HG02852 (cell line): Measurements from ENCODE around the gene EXOC3L1.

Experiments
- ATAC-seq: cut with Tn5 transposase; IDR thresholded peaks from one replicate; pipeline ENCODE4 v1.9.1; 2021; ENCODE audit warnings: mild to moderate bottlenecking, moderate library complexity; ENCODE audit not compliant: unreplicated experiment

EXOC3L1 gene, protein sequence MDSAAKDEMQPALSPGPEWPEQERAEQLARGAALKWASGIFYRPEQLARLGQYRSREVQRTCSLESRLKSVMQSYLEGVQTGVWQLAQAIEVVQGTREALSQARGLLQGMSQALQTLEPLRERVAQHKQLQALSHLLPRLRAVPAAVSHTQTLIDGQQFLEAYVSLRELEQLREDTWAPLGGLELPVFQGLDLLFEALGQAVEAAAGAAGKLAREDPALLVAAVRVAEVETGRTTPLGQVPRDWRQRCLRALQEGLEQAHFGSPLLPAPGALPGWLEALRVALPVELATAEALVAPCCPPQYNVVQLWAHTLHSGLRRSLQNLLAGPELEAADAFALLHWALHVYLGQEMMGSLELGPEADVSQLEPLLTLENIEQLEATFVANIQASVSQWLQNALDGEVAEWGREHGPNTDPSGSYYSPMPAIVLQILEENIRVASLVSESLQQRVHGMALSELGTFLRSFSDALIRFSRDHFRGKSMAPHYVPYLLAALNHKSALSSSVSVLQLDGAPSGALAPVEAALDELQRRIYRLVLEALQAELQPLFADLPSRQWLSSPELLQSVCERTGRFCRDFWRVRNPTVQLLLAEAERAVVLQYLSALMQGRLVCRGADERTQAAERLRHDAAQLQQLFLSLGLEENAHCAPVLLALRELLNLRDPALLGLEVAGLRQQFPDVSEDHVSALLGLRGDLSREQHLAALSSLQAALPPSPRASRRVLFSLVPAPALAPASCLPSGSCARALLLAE

DNA sequence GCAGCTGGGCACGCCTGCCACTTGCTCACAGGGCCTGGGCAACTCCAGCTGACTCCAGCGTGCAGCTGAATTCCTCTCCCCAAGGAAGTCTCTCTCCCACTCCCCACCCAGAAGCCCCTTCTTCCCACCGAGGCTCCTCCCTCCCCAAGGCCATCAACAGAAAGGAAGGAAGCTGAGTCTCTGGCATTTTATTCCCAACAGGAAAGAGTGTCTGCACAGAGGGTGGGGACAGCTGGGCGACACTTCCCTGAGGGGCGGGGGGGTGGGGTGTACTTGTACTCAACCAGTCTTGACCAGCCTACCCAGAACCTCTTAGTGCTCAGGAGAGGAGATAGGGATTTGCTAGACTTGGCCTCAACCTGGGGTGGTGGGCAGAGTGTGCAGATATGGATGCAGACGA is at the start of gene EXOC3L1:
Gene EXOC3L1, minus strand, starts transcription at position 96 of the 400 bp plus-strand sequence. CDS start 460 bp downstream, outside the sequence.
- no peak for ATAC-seq

DNA sequence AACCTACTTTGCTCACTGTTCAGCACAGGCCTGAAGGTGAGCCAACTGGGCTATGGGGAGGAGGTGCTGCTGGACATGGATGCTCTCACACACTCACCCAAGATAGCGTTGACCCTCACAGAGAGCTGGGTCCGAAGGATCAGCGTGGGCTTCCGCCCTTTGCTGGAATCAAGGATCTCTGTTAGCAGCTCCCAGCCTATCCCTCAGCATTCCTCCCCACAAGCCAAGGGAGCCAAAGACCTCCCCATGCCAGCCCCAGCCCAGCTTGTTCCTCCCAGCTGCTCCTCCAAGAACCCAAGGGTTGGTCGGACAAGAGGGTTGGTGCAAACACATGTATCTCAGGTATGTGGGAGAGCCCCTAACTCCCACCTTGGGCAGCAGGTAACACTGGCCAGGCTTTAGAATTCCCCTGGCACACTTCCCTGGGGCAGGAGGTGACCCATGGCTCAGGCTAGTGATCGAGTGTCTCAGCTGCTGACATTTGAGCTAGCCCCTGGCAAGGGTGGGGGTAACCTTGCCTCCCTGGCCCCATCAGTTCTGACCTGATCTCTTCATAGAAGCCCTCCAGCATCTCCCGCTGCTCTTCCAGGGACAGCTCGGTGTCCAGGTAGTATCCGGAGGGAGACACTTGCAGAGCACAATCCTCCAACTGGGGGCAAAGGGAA is 49.0 kb upstream of the EXOC3L1 start:
- no peak for ATAC-seq

DNA sequence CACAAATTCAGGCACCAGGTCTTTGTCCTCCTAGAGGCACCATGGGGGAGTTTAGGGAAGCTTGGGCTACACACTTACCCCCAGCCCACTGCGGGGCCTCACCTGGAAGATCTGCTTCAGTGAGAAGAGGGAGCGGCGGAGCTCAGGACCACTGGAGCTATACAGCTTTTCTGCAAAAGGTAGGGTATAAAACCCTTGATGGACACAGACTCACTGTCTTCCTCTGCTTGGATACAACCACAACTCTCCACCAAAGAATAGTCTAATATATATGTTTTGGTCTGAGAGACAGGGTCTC is 48.3 kb upstream of the EXOC3L1 start:
- ATAC-seq, result no peak

DNA sequence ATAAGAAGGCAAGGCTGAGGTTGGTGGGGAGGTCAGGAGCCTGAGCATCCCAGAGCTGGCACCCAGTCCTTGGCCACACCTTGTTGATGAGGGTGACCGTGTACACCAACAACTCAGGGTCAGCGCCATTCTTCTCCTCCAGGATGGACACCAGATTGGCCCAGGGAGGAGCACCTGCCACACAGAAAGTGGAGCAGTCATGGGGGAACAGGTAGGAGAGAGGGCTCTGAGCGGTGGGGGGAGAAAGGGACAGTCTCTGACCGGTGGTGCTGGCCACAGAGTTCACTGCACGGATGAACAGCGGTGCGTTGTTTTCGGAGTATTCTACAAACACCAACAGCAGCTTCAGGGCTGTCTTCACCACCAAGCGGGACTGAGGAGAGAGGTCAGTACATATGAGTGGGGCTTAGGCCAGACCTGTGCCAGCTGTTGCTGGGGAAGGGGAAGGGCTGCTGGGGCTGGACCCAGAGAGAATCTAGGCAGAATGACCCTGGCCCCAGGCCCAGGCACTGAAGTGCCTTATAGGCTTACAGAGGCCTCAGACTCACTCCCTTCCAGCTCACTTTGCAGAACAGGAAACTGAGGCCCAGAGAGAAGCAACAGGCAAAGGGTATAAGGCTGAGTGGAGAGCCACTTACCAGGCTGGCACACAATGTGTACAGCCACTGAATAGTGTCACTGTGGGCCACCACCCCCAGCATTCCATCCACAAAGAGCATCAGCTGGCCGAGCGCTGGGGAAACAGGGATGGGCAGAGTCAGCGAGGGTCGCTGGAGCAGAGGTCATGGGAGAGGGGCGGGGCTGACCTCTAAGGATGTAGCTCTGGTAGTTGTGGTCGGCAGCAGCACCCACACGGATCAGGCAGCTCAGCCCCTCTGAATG is 47.7 kb upstream of the EXOC3L1 start:
- ATAC-seq, result no peak

DNA sequence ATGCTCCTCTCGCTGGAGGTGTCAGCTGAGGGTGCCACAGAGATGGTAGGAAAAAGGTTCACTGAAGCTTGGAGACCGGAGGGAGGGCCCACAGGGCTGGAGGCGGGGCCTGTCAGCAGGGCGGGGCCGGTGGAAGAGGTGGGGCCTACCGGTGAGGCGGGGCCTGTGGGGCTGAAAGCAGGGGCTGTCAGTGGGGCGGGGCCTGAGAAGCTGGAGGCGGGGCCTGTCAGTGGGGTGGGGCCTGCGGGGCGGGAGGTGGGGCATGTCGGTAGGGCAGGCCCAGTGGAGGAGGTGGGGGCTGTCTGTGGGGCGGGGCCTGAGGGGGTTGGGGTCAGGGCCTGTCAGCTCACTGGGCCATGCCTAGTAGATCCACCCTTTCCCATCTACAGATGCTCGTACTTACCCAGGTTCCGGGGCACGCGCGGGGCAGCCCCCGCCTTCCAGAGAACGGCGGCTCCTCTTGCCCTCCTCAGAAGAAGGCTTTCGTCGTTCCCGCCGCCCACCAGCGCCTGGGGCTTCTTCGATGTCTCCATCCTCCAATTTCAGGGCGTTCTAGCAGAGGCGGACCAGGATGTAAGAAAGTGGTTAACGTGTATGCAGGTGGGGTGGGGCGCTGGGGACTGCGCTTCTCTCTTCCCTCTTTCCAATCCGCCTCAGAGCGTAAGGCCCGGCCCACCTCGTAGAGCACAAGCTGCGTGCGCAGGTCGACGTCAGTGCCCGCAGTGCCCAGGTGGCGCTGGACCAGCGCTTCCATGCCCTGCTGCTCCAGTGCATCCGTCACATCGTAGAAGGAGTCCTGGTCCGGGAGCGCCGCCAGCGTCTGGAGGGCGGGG is 46.8 kb upstream of the EXOC3L1 start:
- no peak for ATAC-seq

DNA sequence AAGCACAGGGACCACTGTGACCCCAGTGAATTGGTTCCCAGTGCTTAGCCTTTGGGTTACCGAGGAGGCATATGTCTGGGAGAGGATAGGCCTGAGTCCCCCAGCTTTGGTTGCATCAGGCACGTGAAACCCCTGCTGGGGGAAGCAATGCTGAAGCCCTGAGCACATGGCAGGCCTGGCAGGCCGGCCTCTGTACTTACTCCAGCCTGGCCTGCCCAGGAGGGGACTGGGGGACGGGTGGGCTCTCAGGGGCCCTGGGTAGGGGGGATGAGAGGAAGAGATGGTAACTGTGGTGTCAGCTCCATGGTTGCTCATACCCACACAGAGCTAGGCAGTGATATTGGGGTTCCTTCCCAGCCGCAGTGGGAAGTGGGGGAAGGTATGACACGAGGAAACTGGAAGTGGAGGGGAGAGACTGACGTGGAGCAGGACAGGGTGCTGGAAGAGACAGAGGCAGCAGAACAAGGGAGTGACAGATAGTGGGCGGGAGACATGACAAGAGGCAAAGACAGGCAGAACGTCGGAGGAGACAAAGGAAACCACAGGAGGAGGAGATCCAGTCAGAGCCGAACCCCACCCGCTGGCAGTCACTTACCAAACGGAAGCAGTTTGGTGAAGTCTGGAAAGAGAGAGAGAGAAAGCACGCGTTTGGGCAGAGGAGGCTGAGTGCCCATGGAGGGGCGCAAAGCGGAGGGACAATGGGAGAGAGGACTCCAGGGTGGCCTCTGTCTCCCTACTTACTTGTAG is 46.1 kb upstream of the EXOC3L1 start:
- ATAC-seq, result no peak

DNA sequence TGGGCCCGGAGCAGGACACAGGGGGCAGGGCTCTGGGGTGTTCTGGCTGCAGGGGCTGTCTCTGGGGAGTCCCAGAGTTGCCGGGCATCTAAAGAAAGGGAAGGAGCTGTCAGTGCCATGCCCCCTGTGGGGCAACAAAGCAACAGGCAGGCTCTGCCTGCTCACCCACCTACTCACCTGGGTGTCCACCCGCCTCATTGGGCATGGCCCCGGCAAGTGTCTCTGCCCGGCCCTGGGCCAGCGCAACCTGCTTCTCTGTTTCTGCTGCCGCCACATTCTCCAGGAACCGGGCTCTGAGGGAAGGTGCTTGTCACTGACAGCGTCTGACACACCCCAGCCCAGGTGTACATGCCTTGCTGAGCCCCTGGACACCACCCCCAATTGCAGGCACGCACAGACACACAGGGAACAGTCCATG is 44.3 kb upstream of the EXOC3L1 start:
- ATAC-seq, result no peak

DNA sequence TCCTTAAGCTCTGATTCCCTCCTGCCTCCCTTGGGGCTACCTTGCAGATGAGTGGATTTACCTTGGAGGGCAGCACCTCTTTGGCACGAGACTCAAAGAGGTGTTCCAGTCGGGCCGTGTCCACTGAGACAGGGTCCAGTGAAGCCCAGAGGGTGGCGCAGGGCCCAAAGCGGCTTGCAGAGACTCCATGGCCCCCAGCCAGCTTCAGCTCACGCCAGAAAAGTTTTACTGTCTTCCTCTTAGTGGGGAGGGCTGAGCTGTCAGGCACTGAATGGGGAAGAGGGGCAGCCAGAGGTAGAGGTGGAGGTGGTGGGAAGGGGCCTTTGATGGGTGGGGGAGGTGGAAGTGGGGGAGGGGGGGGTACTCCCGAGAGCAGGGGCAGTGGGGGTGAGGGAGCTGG is 43.7 kb upstream of the EXOC3L1 start:
- ATAC-seq, result no peak

DNA sequence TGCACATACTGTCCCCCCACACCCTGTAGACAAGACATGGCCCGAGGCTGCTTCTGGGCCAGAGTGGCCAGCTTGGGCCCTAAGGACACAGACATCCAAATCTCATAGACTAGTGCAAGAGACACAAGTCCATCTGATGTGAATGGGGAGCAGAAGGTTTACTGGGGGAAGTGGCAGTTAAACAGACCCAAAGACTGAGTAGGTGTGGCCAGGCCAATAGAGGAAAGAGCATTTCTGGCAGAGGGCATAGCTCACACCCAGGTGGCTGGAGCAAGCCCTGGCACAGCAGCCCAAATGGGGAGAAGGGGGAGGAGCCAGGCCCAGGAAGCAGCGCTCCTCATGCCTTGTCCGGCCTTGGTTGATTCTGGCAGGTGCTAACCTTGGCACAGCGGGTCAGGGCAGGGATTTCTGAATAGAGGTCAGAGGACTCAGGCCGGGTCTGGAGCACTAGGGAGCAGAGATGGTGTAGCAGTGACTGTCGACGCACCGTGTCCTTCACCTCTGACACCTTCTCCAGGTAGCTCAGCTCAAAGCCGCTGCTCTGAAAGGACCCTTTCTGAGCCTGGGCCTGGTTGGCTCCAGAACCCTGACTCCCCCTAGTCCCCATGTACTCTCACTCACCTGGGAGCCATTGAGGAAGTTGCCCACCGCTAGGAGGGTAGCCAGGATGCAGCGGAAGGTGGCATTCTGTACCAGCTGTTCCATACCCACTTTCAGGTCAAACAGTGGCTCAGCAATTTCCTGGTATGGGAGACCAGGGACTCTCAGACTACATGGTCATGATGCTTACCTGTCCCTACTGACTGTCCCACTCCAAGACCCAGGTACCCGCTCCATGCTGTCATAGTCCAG is 41.1 kb upstream of the EXOC3L1 start:
- ATAC-seq, result no peak

DNA sequence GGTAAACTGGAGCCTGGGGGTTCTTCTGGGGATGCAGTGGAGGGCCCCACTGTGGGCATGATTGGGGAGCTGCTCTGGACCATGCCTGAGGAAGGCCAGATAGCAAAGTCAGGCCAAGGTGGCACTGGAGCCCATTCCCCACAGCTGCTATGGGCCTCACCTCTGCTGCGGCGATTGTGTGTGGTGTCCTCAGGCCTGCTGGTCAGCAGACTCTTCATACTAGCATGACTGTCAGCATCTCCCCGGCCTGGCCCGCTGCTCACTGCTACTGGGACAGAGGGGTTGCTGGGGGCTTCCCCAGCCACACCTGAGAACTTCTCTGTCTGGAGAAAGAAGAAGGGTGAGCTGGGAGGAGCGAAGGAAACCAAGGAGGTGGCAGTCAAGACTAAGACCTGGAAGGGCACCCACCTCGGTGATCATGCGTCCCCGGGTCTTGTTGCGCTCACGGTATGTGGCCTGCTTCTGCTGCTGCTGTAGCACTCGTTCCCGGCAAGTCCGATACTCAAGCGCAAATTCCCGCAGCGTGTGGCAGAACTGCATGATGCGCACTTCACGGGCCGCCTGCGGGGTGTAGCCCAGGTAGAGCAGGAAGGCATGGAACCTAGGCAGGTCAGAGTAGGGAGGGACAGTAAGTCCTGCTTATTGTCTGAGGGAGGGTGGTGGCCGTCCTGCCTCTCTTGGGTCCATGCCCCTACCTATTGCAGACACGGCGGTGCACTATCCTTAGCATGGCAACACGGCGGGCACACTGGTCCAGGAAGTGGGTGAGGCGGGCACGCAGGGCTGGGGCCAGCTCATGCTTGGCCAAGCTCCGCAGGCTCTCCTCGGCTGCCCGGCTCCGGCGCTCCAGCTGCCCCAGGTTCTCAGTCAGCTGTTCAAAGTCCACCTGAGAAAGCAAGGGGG is 40.2 kb upstream of the EXOC3L1 start:
- ATAC-seq, result no peak

DNA sequence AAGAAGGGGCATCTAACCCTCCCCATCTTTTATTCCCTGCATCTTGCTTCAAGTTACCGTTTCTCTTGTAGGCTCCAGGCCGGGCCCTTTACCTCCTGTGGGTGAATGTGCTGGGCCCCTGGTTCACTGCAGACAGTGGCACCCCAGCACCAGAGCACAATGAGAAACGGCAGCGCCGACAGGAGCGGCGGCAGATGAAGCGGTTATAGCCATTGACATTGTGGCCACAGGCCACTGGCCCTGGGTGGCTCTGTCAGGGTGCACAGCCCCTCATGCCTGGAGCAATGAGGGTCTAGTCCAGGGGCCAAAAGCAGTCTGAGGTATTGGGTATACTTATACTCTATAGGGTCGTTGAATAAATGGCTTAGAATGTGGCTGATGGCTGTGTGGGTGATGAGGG is 39.0 kb upstream of the EXOC3L1 start:
- ATAC-seq, result no peak

DNA sequence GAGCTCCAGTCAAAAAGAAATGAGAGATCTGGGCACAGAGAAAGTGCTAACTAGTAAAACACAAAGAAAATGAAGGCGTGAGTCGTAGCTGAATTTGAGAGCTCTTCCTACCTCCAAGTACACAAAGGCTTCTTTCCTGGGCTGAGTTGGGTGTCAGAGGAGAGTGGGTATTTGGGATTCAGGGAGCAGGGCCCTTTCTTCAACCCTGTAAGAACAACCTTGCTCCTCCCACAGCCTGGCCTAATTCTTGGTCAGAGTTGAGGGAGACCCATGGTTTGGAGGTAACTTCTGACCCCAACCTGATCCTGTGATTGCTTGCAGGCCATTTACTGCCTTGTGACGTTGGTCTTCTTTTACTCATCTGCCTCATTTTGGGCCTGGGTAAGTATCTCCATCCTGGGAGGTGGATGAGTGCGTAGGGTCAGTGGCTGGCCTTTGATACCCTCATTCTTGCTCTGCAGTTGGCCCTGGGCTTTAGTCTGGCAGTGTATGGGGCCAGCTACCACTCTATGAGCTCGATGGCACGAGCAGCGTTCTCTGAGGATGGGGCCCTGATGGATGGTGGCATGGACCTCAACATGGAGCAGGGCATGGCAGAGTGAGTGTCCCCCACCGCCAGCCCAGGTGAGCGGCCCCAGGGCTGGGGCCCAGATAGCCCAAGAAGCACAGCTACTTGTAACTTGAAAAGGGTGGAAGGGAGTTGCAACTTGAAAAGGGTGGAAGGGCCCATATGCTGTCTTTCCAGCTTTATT is 38.3 kb upstream of the EXOC3L1 start:
- ATAC-seq, result no peak

DNA sequence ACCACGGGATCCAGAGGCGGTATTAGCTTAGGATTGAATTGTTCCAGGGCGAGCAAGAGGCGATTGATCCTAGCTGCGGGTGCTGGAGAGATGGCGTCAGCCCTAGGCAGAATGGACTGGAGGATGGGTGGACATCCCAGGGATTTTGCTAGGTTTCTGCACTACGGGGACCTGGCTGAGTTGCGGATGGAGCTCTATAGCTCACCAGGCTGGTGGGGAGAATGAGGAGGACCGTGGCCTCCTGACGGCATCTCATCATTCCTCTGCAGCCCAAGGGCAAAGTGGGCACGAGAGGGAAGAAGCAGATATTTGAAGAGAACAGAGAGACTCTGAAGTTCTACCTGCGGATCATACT is 37.6 kb upstream of the EXOC3L1 start:
- ATAC-seq, result no peak

DNA sequence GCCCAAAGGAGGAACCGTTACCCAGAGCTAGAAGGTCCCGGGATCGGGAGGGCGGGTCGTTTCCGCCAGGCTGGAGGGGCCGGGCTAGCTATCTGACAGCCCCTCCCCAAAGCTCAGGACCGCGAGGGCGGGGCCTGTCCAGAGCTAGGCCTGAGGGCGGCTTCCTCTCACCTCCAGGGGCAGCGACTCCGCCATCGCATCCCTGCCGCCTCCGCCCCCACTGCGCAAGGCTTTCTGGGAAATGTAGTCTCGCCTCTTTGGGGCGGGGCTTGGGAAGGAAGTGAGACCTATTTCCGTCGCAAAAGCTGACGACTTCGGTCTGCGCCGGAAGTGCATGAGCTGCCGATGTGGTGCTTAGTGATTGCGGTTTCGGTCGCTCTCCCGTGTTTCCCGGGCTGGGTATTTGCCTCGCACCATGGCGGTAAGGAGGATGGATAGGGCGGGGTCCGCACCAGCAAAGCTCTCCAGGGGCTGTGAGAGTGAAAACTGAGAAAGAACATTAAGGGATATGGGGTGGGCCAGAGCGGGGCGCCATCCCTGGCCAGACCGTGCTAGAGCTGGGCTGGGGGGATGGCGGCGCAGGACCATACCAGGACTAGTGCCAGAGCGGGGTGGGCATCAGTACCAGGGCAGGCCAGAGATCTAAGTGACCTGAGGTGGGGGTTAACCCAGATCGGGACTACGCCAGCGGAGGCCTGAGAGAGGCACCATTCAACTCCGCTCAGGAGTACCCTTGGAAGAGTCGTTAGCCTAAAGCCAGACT is 37.0 kb upstream of the EXOC3L1 start, which contains the start of gene TMEM208:
Gene TMEM208, plus strand, starts transcription at position 327 of the 763 bp plus-strand sequence. Its CDS starts 89 bp downstream, at position 416.
- ATAC-seq, result peak; percentile 93

DNA sequence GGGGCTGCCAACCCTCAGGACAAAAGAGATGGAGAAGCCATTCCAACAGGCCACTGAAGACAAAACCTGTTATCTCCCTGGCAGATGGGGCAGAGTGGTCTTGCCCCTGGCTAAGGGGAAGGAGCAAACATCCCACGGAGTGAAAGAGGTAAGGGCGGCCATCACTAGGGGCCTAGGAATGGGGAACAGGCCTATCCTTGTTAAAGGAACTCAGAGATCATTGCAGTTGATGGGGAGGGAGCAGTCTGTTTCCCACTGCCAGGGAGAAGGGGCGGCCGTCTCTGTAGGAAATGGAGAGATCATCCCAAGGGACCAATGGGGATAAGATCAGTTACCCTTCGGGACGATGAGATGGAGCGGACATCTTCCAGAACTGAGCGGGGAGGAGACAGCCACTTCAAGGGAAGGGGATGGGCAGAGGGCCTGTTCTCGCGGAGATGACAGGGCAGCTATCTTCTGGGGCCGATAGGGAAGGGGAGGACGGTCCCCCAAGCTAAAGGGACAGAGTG is 36.4 kb upstream of the EXOC3L1 start:
- no peak for ATAC-seq

DNA sequence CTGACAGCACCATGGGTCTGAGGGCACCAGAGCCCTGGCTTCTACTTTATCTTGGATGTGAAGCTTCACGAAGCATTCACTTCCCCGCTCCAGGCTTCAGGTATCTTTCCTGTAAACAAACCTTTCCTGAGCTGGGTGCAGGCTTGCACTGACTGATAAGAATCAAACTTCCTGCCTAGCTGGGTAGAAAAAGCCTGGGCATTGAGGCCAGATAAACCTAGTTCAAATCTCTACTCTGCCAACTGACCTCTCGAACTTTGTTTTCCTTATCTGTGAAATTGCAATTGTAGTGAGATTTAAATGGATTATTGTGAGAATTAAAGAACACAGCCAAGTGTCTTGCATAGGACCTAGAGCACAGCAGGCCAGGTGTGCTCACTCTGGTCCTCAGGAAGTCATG is 34.1 kb upstream of the EXOC3L1 start:
- ATAC-seq, result no peak
